Activated CD8-positive, alpha-beta T cell treated with anti-CD3 and anti-CD28 coated beads for 36 hours (primary cell): ENCODE results near the gene TALDO1. TPM values are rescaled to one million over a fixed set of nuclear protein-coding genes. Genes with fewer than 3 reads are reported as not detected.
"Not testable (repeated sequence)": the region's sequence is repeated elsewhere in the genome, so short reads cannot be mapped to it uniquely, and the experiment has no call there.

Experiments used
- ATAC-seq: fragments of 200-7000 bp; cut with Tn5 transposase; one replicate; pipeline ENCODE4 v1.10.0; 2021; ENCODE audit warnings: mild to moderate bottlenecking, moderate library complexity
- CTCF ChIA-PET: fragments of 350-600 bp; sonication (Branson Sonifier 250); formaldehyde crosslinking; loops from one replicate; lab custom pipeline; 2021; ENCODE audit warnings: antibody characterized with exemption; lab: Charles Lee
- POLR2A ChIA-PET: fragments of 350-600 bp; sonication (Branson Sonifier 250); formaldehyde crosslinking; loops from one replicate; lab custom pipeline; 2021; ENCODE audit warnings: antibody characterized with exemption; lab: Charles Lee
- DNase-seq: peaks from one replicate; pipeline ENCODE4 v3.0.0-alpha.2; 2020
- H3K27ac Mint-ChIP-seq: one replicate; pipeline ENCODE4 v1.8.0; 2021; ENCODE audit warnings: mild to moderate bottlenecking, mixed read lengths
- H3K27me3 Mint-ChIP-seq: one replicate; pipeline ENCODE4 v1.8.0; 2021; ENCODE audit warnings: mixed read lengths
- H3K36me3 Mint-ChIP-seq: one replicate; pipeline ENCODE4 v1.8.0; 2021; ENCODE audit warnings: low read depth, mixed read lengths
- H3K4me1 Mint-ChIP-seq: one replicate; pipeline ENCODE4 v1.8.0; 2021; ENCODE audit warnings: low read depth, mixed read lengths
- H3K4me3 Mint-ChIP-seq: one replicate; pipeline ENCODE4 v1.8.0; 2021; ENCODE audit warnings: mild to moderate bottlenecking, moderate library complexity, mixed read lengths
- H3K9me3 Mint-ChIP-seq: one replicate; pipeline ENCODE4 v1.8.0; 2021; ENCODE audit warnings: mixed read lengths
- intact Hi-C: fragments of 100-400 bp; cut with micrococcal nuclease; formaldehyde crosslinking; loops from one replicate; pipeline ENCODE4 v1.10.0; 2022
- total RNA-seq, 2 experiments: library from RNA; stranded (reverse); gene quantifications; one replicate each; pipeline ENCODE4 v1.2.3, GENCODE V29; 2021
- TF ChIP-seq, protein P1 (sequence below): fragments of 200-600 bp; IDR thresholded peaks from one replicate; pipeline ENCODE4 v1.8.0; 2022; ENCODE audit warnings: antibody characterized with exemption, mild to moderate bottlenecking

TALDO1 gene
- total RNA-seq, 2 experiments from 2014 or later: 234 to 241 TPM

DNA sequence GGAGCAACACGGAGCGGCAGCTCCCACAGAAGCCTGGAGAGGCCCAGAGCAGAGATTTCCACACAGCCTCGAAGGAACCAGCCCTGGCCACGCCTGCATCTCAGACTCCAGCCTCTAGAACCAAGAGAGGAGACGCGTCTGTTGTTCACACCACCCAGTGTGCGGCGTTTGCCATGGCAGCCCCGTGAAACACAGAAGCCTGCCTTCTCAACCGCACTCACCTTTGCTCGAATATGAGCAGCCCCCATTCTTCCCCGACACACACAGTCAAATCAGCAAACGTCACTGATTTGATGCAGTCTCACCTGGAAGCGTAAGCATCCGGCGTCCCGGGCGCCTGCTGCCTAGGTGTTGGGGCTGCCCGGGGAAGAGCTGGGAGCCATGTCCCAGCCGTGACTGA, 14.2 kb upstream of the TALDO1 start:
- peaks cover 13% of the 10 kb centered on the region for H3K4me1 Mint-ChIP-seq
- peaks cover 2% of the 10 kb centered on the region for H3K27me3 Mint-ChIP-seq
- H3K36me3 Mint-ChIP-seq: no peaks in the 10 kb centered on the region
- CTCF ChIA-PET: interaction anchor here (1.3 kb wide), 1 partner anchor 37 kb away, joined by 3 read pairs; no protein-coding TSS in a partner anchor
- no peaks in the 10 kb centered on the region for H3K9me3 Mint-ChIP-seq
- no peak for ATAC-seq
- POLR2A ChIA-PET: interaction anchor here (0.9 kb wide), 1 partner anchor 13 kb away, joined by 3 read pairs; no protein-coding TSS in a partner anchor
- H3K4me3 Mint-ChIP-seq: no peak overlapping the region
- H3K27ac Mint-ChIP-seq: no peak overlapping the region
- no peak for DNase-seq
- TF ChIP-seq, protein P1, sequence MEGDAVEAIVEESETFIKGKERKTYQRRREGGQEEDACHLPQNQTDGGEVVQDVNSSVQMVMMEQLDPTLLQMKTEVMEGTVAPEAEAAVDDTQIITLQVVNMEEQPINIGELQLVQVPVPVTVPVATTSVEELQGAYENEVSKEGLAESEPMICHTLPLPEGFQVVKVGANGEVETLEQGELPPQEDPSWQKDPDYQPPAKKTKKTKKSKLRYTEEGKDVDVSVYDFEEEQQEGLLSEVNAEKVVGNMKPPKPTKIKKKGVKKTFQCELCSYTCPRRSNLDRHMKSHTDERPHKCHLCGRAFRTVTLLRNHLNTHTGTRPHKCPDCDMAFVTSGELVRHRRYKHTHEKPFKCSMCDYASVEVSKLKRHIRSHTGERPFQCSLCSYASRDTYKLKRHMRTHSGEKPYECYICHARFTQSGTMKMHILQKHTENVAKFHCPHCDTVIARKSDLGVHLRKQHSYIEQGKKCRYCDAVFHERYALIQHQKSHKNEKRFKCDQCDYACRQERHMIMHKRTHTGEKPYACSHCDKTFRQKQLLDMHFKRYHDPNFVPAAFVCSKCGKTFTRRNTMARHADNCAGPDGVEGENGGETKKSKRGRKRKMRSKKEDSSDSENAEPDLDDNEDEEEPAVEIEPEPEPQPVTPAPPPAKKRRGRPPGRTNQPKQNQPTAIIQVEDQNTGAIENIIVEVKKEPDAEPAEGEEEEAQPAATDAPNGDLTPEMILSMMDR: no peak
- intact Hi-C loops: no loop called here

DNA sequence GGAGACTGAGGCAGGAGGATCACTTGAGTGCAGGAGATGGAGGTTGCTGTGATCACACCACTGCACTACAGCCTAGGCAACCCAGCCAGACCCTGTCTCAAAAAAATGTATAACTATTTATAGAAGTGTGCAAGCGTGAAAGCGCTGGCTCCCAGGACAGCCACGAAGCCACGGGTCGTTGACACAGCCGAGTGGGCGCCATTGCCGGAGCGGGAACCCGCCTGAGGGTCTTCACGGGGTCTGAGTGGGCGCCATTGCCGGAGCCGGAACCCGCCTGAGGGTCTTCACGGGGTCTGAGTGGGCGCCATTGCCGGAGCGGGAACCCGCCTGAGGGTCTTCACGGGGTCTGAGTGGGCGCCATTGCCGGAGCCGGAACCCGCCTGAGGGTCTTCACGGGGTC, 12.7 kb upstream of the TALDO1 start:
- ATAC-seq, DNase-seq, H3K36me3 Mint-ChIP-seq, intact Hi-C loops, H3K27me3 Mint-ChIP-seq, H3K4me3 Mint-ChIP-seq, H3K9me3 Mint-ChIP-seq, H3K27ac Mint-ChIP-seq, POLR2A ChIA-PET: not testable (repeated sequence)
- CTCF ChIA-PET: interaction anchor here (0.6 kb wide), 1 partner anchor 71 kb away, joined by 3 read pairs; no protein-coding TSS in a partner anchor
- peaks cover 13% of the 10 kb centered on the region for H3K4me1 Mint-ChIP-seq

DNA sequence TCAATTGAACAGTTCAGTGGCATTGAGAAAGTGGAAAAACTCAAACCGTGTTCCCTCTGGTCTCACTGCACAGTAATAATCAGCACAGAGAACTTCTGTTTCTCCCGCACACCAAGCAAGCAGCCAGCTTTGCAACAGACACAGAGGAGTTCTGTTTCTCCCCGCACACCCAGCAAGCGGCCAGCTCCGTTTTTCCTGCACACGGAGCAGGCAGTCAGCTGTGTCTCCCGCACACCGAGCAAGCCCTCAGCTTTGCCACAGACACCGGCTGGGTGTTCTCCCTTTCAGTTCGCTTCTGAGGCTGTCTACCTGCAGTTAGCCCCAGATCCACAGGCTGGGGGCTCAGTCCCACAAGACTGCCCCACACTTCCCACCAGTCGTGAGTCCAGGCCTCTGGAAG, 9.9 kb upstream of the TALDO1 start:
- no peaks in the 10 kb centered on the region for H3K9me3 Mint-ChIP-seq
- CTCF ChIA-PET: interaction anchor here (1.5 to 1.6 kb wide), 2 partner anchors 9 to 10 kb away, joined by 4 read pairs; partner anchors contain the start of gene TALDO1
- intact Hi-C loops: no loop called here

DNA sequence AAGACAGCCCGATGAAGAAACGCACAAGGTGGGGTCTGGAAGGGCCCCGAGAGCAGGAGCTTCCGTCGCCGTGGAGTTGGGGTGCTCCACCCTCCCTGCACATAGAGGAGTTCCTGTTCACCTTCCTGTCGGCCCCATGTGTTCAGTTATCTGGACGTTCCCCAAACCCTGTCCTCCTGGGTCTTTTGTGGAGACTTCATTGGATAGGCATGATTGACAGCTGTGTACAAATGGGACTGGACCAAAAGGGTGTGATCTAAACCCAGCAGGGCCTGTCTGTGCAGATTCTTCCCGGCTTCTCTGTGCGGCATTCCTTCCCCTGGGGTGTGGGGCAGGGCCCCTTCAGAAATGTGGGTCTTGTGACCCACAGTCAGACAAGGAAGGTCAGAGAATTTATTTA, 9.4 kb upstream of the TALDO1 start:
- intact Hi-C loops, H3K9me3 Mint-ChIP-seq, DNase-seq, H3K27ac Mint-ChIP-seq, H3K27me3 Mint-ChIP-seq, H3K36me3 Mint-ChIP-seq: not testable (repeated sequence)
- Mint-ChIP-seq H3K4me3 (peak overlapping the region; percentile 24), H3K4me1 (peaks cover 13% of the 10 kb centered on the region)
- POLR2A ChIA-PET: interaction anchor here (1.0 kb wide), 1 partner anchor 25 kb away, joined by 3 read pairs; no protein-coding TSS in a partner anchor
- ATAC-seq: peak; percentile 43
- CTCF ChIA-PET: interaction anchor here (1.5 to 1.6 kb wide), 2 partner anchors 9 to 10 kb away, joined by 4 read pairs; partner anchors contain the start of gene TALDO1

More for the DNA sequence above, 9.9 kb upstream of the TALDO1 start:
- H3K27me3 Mint-ChIP-seq: peaks cover 2% of the 10 kb centered on the region
- H3K27ac Mint-ChIP-seq: no peak overlapping the region
- POLR2A ChIA-PET: interaction anchor here (1.0 kb wide), 1 partner anchor 26 kb away, joined by 3 read pairs; no protein-coding TSS in a partner anchor
- peak; percentile 45 for ATAC-seq
- TF ChIP-seq, protein P1: no peak
- peaks cover 13% of the 10 kb centered on the region for H3K4me1 Mint-ChIP-seq
- peak overlapping the region; percentile 24 for H3K4me3 Mint-ChIP-seq
- DNase-seq: no peak
- H3K36me3 Mint-ChIP-seq: no peaks in the 10 kb centered on the region

DNA sequence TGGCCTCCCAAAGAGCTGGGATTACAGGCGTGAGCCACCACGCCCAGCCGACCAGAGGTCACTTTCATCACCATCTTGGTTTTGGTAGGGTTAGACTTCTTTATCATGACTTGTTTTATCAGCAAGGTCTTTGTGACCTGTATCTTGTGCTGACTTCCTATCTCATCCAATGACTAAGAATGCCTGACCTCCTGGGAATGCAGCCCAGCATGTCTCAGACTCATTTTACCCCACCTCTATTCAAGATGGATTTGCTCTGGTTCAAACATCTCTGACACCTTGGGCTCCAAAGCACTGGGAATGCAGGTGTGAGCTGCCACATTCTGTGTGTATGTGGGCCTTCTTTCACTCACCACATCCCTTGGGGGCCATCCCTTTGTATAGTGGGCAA, 5.1 kb upstream of the TALDO1 start:
- POLR2A ChIA-PET: no interaction called here
- Mint-ChIP-seq H3K4me3 (no peak overlapping the region), H3K9me3 (no peaks in the 10 kb centered on the region), H3K27ac (no peak overlapping the region), H3K36me3 (no peaks in the 10 kb centered on the region), H3K4me1 (peaks cover 13% of the 10 kb centered on the region), H3K27me3 (no peaks in the 10 kb centered on the region)
- DNase-seq (no peak), ATAC-seq (no peak)
- TF ChIP-seq, protein P1: no peak
- CTCF ChIA-PET: no interaction called here
- intact Hi-C loops: no loop called here

DNA sequence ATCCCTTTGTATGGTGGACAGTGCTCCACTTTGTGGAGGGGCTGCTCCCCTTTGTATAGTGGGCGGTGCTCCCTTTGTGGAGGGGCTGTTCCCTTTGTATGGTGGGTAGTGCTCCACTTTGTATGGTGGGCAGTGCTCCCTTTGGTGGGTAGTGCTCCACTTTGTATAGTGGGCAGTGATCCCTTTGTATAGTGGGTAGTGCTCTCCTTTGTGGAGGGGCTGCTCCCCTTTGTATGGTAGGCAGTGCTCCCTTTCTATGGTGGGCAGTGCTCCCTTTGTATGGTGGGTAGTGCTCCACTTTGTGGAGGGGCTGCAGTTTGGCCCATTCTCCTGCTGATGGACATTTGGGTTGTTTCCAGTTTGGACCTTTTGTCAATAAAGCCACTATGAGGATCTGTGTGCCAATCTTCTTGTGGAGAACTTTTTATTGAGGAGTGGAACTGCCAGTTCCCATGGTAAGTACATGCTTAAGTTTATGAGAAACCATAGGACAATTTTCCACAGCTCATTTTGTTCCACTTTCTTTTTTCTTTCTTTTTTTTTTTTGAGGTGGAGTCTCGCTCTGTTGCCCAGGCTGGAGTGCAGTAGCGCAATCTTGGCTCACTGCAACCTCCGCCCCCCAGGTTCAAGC, 4.6 kb upstream of the TALDO1 start:
- TF ChIP-seq, protein P1: no peak
- Mint-ChIP-seq H3K27ac (no peak overlapping the region), H3K9me3 (no peaks in the 10 kb centered on the region), H3K27me3 (no peaks in the 10 kb centered on the region), H3K4me3 (no peak overlapping the region), H3K4me1 (peaks cover 8% of the 10 kb centered on the region), H3K36me3 (no peaks in the 10 kb centered on the region)
- ATAC-seq: no peak
- intact Hi-C loops: no loop called here
- DNase-seq: no peak
- CTCF ChIA-PET: no interaction called here
- POLR2A ChIA-PET: no interaction called here
